Measurements from ENCODE around the gene PRKAR1B. TPM values are rescaled to one million over a fixed set of nuclear protein-coding genes. Genes with fewer than 3 reads are reported as not detected.

The PRKAR1B gene
- total RNA-seq, 2 experiments from 2014 or later = 13.1 to 13.4 TPM

GRCh38 chr7:610141-610530 is 116.9 kb downstream of the PRKAR1B start:
- Mint-ChIP-seq H3K27ac (no peak overlapping the region), H3K27me3 (no peaks in the 10 kb centered on the region), H3K4me3 (no peak overlapping the region), H3K9me3 (no peaks in the 10 kb centered on the region), H3K36me3 (ENCODE audit: low read depth) (peaks cover 28% of the 10 kb centered on the region), H3K4me1 (peaks cover 39% of the 10 kb centered on the region)
- POLR2A ChIA-PET = no interaction called here
- no peak for DNase-seq
- CTCF ChIA-PET = no interaction called here

- no peak overlapping the region for H3K27ac Mint-ChIP-seq
- H3K4me3 Mint-ChIP-seq = no peak overlapping the region
- DNase-seq = no peak
- H3K27me3 Mint-ChIP-seq = no peaks in the 10 kb centered on the region
- ChIA-PET POLR2A (interaction anchor here (1.9 kb wide), 1 partner anchor 9 kb away, joined by 8 read pairs; no protein-coding TSS in a partner anchor), CTCF (no interaction called here)
- H3K36me3 Mint-ChIP-seq (ENCODE audit: low read depth) = peaks cover 36% of the 10 kb centered on the region
- peaks cover 45% of the 10 kb centered on the region for H3K4me1 Mint-ChIP-seq
- no peaks in the 10 kb centered on the region for H3K9me3 Mint-ChIP-seq
Measured at GRCh38 chr7:609365-609764, 117.7 kb downstream of the PRKAR1B start.

- no peaks in the 10 kb centered on the region for H3K9me3 Mint-ChIP-seq
- peaks cover 47% of the 10 kb centered on the region for H3K4me1 Mint-ChIP-seq
- H3K4me3 Mint-ChIP-seq = no peak overlapping the region
- CTCF ChIA-PET = no interaction called here
- peaks cover 39% of the 10 kb centered on the region for H3K36me3 Mint-ChIP-seq (ENCODE audit: low read depth)
- H3K27ac Mint-ChIP-seq = no peak overlapping the region
- H3K27me3 Mint-ChIP-seq = no peaks in the 10 kb centered on the region
- POLR2A ChIA-PET = interaction anchor here (1.9 kb wide), 1 partner anchor 9 kb away, joined by 8 read pairs; no protein-coding TSS in a partner anchor
- no peak for DNase-seq
Measured at GRCh38 chr7:608954-609353, 118.1 kb downstream of the PRKAR1B start.

- Mint-ChIP-seq H3K4me1 (peaks cover 50% of the 10 kb centered on the region), H3K4me3 (no peak overlapping the region)
Measured at GRCh38 chr7:608361-608760, 118.7 kb downstream of the PRKAR1B start.

GRCh38 chr7:607938-608337 is 119.1 kb downstream of the PRKAR1B start:
- ChIA-PET CTCF (no interaction called here), POLR2A (interaction anchor here (1.9 kb wide), 1 partner anchor 10 kb away, joined by 8 read pairs; no protein-coding TSS in a partner anchor)
- no peaks in the 10 kb centered on the region for H3K9me3 Mint-ChIP-seq
- no peaks in the 10 kb centered on the region for H3K27me3 Mint-ChIP-seq
- DNase-seq = no peak
- peaks cover 39% of the 10 kb centered on the region for H3K36me3 Mint-ChIP-seq (ENCODE audit: low read depth)
- H3K4me3 Mint-ChIP-seq = no peak overlapping the region
- peaks cover 53% of the 10 kb centered on the region for H3K4me1 Mint-ChIP-seq
- H3K27ac Mint-ChIP-seq = no peak overlapping the region

More at GRCh38 chr7:608361-608760, 118.7 kb downstream of the PRKAR1B start:
- no peaks in the 10 kb centered on the region for H3K27me3 Mint-ChIP-seq
- no peak overlapping the region for H3K27ac Mint-ChIP-seq
- CTCF ChIA-PET = no interaction called here
- H3K36me3 Mint-ChIP-seq (ENCODE audit: low read depth) = peaks cover 39% of the 10 kb centered on the region
- no peak for DNase-seq
- POLR2A ChIA-PET = interaction anchor here (1.9 kb wide), 1 partner anchor 10 kb away, joined by 8 read pairs; no protein-coding TSS in a partner anchor
- no peaks in the 10 kb centered on the region for H3K9me3 Mint-ChIP-seq

GRCh38 chr7:605661-606450 is 121.2 kb downstream of the PRKAR1B start:
- Mint-ChIP-seq H3K27me3 (no peaks in the 10 kb centered on the region), H3K4me3 (no peak overlapping the region), H3K36me3 (ENCODE audit: low read depth) (peaks cover 24% of the 10 kb centered on the region), H3K27ac (peak overlapping the region; percentile 23), H3K4me1 (peaks cover 71% of the 10 kb centered on the region), H3K9me3 (no peaks in the 10 kb centered on the region)
- no peak for DNase-seq
- ChIA-PET POLR2A (interaction anchor here (1.8 to 7.5 kb wide), 4 partner anchors 10 to 120 kb away, joined by 6 to 113 read pairs (median 54); no protein-coding TSS in a partner anchor), CTCF (interaction anchor here (1.1 to 2.1 kb wide), 2 partner anchors 12 to 13 kb away, joined by 3 to 7 read pairs; no protein-coding TSS in a partner anchor)

GRCh38 chr7:604884-605531 is 122.1 kb downstream of the PRKAR1B start:
- H3K27ac Mint-ChIP-seq = peak overlapping the region; percentile 100
- H3K27me3 Mint-ChIP-seq = no peaks in the 10 kb centered on the region
- ChIA-PET CTCF (interaction anchor here (1.0 to 2.1 kb wide), 3 partner anchors 13 to 19 kb away, joined by 3 to 7 read pairs (median 3); no protein-coding TSS in a partner anchor), POLR2A (interaction anchor here (1.0 to 7.5 kb wide), 11 partner anchors 9 to 318 kb away, joined by 3 to 113 read pairs (median 7); partner anchors contain the start of genes DNAAF5 and PRKAR1B)
- peaks cover 21% of the 10 kb centered on the region for H3K36me3 Mint-ChIP-seq (ENCODE audit: low read depth)
- H3K4me1 Mint-ChIP-seq = peaks cover 69% of the 10 kb centered on the region
- no peaks in the 10 kb centered on the region for H3K9me3 Mint-ChIP-seq
- peak overlapping the region; percentile 94 for H3K4me3 Mint-ChIP-seq
- DNase-seq = peak; percentile 32

- Mint-ChIP-seq H3K27ac (peak overlapping the region; percentile 100), H3K4me3 (peak overlapping the region; percentile 94), H3K9me3 (no peaks in the 10 kb centered on the region), H3K4me1 (peaks cover 63% of the 10 kb centered on the region), H3K27me3 (no peaks in the 10 kb centered on the region), H3K36me3 (ENCODE audit: low read depth) (peaks cover 21% of the 10 kb centered on the region)
- peak; percentile 96 for DNase-seq
- CTCF ChIA-PET = interaction anchor here (1.0 to 2.1 kb wide), 3 partner anchors 14 to 18 kb away, joined by 3 to 7 read pairs (median 3); no protein-coding TSS in a partner anchor
- POLR2A ChIA-PET = interaction anchor here (1.0 to 7.5 kb wide), 11 partner anchors 9 to 319 kb away, joined by 3 to 113 read pairs (median 7); partner anchors contain the start of genes DNAAF5 and PRKAR1B
Measured at GRCh38 chr7:604001-604883, 122.8 kb downstream of the PRKAR1B start.

- peak overlapping the region; percentile 100 for H3K27ac Mint-ChIP-seq
- peak overlapping the region; percentile 94 for H3K4me3 Mint-ChIP-seq
- ChIA-PET CTCF (no interaction called here), POLR2A (interaction anchor here (1.1 to 7.5 kb wide), 12 partner anchors 8 to 320 kb away, joined by 3 to 113 read pairs (median 6); partner anchors contain the start of genes DNAAF5, PRKAR1B and SUN1)
- peaks cover 21% of the 10 kb centered on the region for H3K36me3 Mint-ChIP-seq (ENCODE audit: low read depth)
- peak; percentile 52 for DNase-seq
- H3K9me3 Mint-ChIP-seq = no peaks in the 10 kb centered on the region
- H3K27me3 Mint-ChIP-seq = no peaks in the 10 kb centered on the region
- peaks cover 58% of the 10 kb centered on the region for H3K4me1 Mint-ChIP-seq
Measured at GRCh38 chr7:603152-603951, 123.7 kb downstream of the PRKAR1B start.

GRCh38 chr7:602341-603141 is 124.5 kb downstream of the PRKAR1B start:
- Mint-ChIP-seq H3K27me3 (no peaks in the 10 kb centered on the region), H3K4me1 (peaks cover 54% of the 10 kb centered on the region), H3K27ac (peak overlapping the region; percentile 100), H3K36me3 (ENCODE audit: low read depth) (peaks cover 21% of the 10 kb centered on the region), H3K4me3 (peak overlapping the region; percentile 94), H3K9me3 (no peaks in the 10 kb centered on the region)
- DNase-seq = peak; percentile 54
- POLR2A ChIA-PET = interaction anchor here (0.9 to 7.5 kb wide), 5 partner anchors 11 to 229 kb away, joined by 3 to 113 read pairs (median 3); partner anchors contain the start of gene SUN1
- CTCF ChIA-PET = no interaction called here
